Transverse colon (tissue), 4 donors: ENCODE data around the gene RAPGEF5. TPM values are rescaled to one million over a fixed set of nuclear protein-coding genes. Genes with fewer than 3 reads are reported as not detected.

Experiments used
- DNase-seq: peaks from one replicate; pipeline ENCODE4 v3.0.0-alpha.2; 2019
- H3K27ac ChIP-seq, 4 donors: fragments of 200-600 bp; sonication (generic); 2 replicates each; pipeline ENCODE4 v1.5.1; 2016 to 2018; ENCODE audit warnings: inconsistent platforms in 4 of 4
- H3K27me3 ChIP-seq: fragments of 200-600 bp; sonication (generic); 2 replicates; pipeline ENCODE4 v1.5.1; 2017; ENCODE audit warnings: inconsistent platforms
- H3K36me3 ChIP-seq, 4 donors: fragments of 200-600 bp; sonication (generic); 2 replicates each; pipeline ENCODE4 v1.5.1; 2017 to 2019; ENCODE audit warnings: inconsistent platforms in 4 of 4
- H3K4me1 ChIP-seq, 4 donors: fragments of 200-600 bp; sonication (generic); 2 replicates each; pipeline ENCODE4 v1.5.1; 2017 to 2020; ENCODE audit warnings: inconsistent platforms in 4 of 4
- H3K4me3 ChIP-seq, 4 donors: fragments of 200-600 bp; sonication (generic); 1 replicate in 1 of 4; 2 replicates in 3 of 4; pipeline versions ENCODE4 v1.5.1 to v1.6.1; 2017 to 2019; ENCODE audit warnings: inconsistent platforms in 4 of 4
- H3K9me3 ChIP-seq, 2 donors: fragments of 200-600 bp; sonication (generic); 2 replicates each; pipeline ENCODE4 v1.5.1; 2017 to 2019; ENCODE audit warnings: inconsistent platforms in 2 of 2
- CTCF ChIP-seq, 5 experiments: fragments of 200-600 bp in 3 of 5; fragments of 450-650 bp in 2 of 5; sonication (generic) in 3 of 5; IDR thresholded peaks; 1 replicate in 2 of 5; 2 replicates in 3 of 5; pipeline ENCODE4 v1.5.1; 2016 to 2017; ENCODE audit warnings: antibody characterized with exemption in 5 of 5, inconsistent platforms in 3 of 5, mild to moderate bottlenecking in 2 of 5, moderate library complexity in 1 of 5
- EP300 ChIP-seq: sonication (generic); formaldehyde crosslinking; IDR thresholded peaks from one replicate; pipeline ENCODE4 v1.6.1; 2017; ENCODE audit warnings: antibody characterized with exemption, low read depth
- POLR2A ChIP-seq: fragments of 450-650 bp; IDR thresholded peaks from one replicate; pipeline ENCODE4 v1.6.1; 2016; ENCODE audit warnings: antibody characterized with exemption, mild to moderate bottlenecking, moderate library complexity
- POLR2AphosphoS5 ChIP-seq, 3 donors: sonication (generic); formaldehyde crosslinking; IDR thresholded peaks; one replicate each; pipeline ENCODE4 v1.6.1; 2016; ENCODE audit warnings: antibody characterized with exemption in 3 of 3
- WGBS, 2 donors: methylation state at CpG; one replicate each; pipeline ENCODE4 v1.1.5; 2018; ENCODE audit warnings: low coverage in 1 of 2; 5-methylcytosine and 5-hydroxymethylcytosine counted together
- in situ Hi-C, 4 donors: fragments of 200-750 bp; cut with MboI; loops; one replicate each; pipeline versions ENCODE4 v1.15.0 to v1.15.1; 2017; ENCODE audit warnings: low sequenced_read_pairs in 3 of 4, low pct_ligation_motif_present in 1 of 4, low pct_unique_long_range_greater_than_20kb in 1 of 4
- intact Hi-C: fragments of 100-400 bp; cut with DNase I; formaldehyde crosslinking; loops from one replicate; pipeline ENCODE4 v1.15.1; 2023; ENCODE audit warnings: low total_unique reads
- total RNA-seq, 4 donors: library from RNA; depleted of rRNA; stranded (reverse); fragments of >200 nt; gene quantifications; one replicate each; pipeline ENCODE4 v1.1.0, GENCODE V29; 2016

Gene RAPGEF5
- total RNA-seq, 4 donors from 2014 or later, result 82.3 to 112 (median 100) TPM

DNA sequence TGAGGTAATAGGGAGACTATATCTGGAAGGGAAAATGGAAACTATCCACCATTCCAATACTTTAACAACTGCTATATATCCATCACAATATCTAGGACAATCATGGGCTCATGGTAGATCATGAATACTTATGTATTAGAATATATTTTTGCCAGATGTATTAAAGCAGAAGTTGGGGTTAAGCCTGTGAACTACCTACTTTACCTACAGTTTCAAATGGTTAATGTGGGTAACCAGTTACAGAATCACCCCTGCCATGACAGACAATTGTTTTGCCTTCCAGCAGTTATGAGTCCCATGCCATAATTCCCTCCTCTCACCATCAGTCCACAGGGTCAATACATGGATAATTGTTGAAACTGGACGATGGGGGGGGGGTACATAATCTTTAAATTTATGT lies 29.9 kb upstream of the RAPGEF5 start:
- Histone ChIP-seq H3K36me3 (no peaks in the 10 kb centered on the region), H3K4me3 (no peak overlapping the region), H3K27ac (no peak overlapping the region), H3K27me3 (no peaks in the 10 kb centered on the region), H3K4me1 (no peaks in the 10 kb centered on the region), H3K9me3 (no peaks in the 10 kb centered on the region)
- WGBS, 2 donors, result 50 to 85% methylated on average over 1 of the region's 1 CpG
- in situ Hi-C loops, result no loop called here
- DNase-seq, result no peak
- intact Hi-C loops, result no loop called here
- TF ChIP-seq EP300 (no peak), POLR2A (no peak), CTCF (IDR thresholded peaks at IDR 0.05) (no peak), POLR2AphosphoS5 (IDR thresholded peaks at IDR 0.05) (no peak)

GRCh38 chr7:22386206-22386858 lies 29.4 kb upstream of the RAPGEF5 start:
- H3K27me3 ChIP-seq, result no peaks in the 10 kb centered on the region
- H3K4me3 ChIP-seq, result no peak overlapping the region
- no peak for DNase-seq
- H3K27ac ChIP-seq, result no peak overlapping the region
- 60 to 77% methylated on average over 1 to 2 of the region's 2 CpGs for WGBS, 2 donors
- H3K36me3 ChIP-seq, result no peaks in the 10 kb centered on the region
- H3K9me3 ChIP-seq, result no peaks in the 10 kb centered on the region
- in situ Hi-C loops (no loop called here), intact Hi-C loops (no loop called here)
- H3K4me1 ChIP-seq, result no peaks in the 10 kb centered on the region
- TF ChIP-seq CTCF (IDR thresholded peaks at IDR 0.05) (no peak), EP300 (no peak), POLR2AphosphoS5 (IDR thresholded peaks at IDR 0.05) (no peak), POLR2A (no peak)

GRCh38 chr7:22385326-22385725 lies 28.4 kb upstream of the RAPGEF5 start:
- no peaks in the 10 kb centered on the region for H3K36me3 ChIP-seq
- no peak overlapping the region for H3K27ac ChIP-seq
- TF ChIP-seq POLR2AphosphoS5 (IDR thresholded peaks at IDR 0.05) (no peak), EP300 (no peak), POLR2A (no peak), CTCF (IDR thresholded peaks at IDR 0.05) (no peak)
- H3K9me3 ChIP-seq, result no peaks in the 10 kb centered on the region
- in situ Hi-C loops (no loop called here), intact Hi-C loops (no loop called here)
- no peak for DNase-seq
- H3K27me3 ChIP-seq, result no peaks in the 10 kb centered on the region
- no peaks in the 10 kb centered on the region for H3K4me1 ChIP-seq
- WGBS, 2 donors, result 72 to 89% methylated on average over 4 of the region's 4 CpGs
- H3K4me3 ChIP-seq, result no peak overlapping the region

DNA sequence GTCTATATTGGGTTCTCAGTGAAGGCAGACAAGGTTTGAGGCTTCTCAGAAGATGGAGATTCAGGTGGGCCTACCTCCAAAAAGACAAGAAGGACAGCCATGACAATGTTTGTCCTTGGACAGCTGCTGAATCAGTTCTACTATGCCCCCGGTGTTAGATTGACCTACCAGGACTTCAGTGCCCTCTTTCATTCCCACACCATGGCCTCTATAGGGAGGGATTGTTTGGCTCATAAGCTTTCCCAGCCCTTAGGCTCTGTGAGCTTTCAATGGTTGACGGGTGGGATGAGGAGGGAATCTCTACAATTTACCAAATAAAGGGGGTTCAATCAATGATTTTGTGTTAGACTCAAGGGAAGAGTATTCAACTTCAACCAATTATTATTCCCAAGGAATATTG lies 23.4 kb upstream of the RAPGEF5 start:
- Histone ChIP-seq H3K27ac (no peak overlapping the region), H3K9me3 (no peaks in the 10 kb centered on the region), H3K27me3 (no peaks in the 10 kb centered on the region), H3K4me3 (no peak overlapping the region), H3K4me1 (no peaks in the 10 kb centered on the region), H3K36me3 (no peaks in the 10 kb centered on the region)
- in situ Hi-C loops, result no loop called here
- TF ChIP-seq POLR2AphosphoS5 (IDR thresholded peaks at IDR 0.05), result no peak
- 88 to 98% methylated on average over 2 of the region's 2 CpGs for WGBS, 2 donors
- no peak for DNase-seq
- intact Hi-C loops, result no loop called here
